ENCODE results near the gene FUBP1. TPM values are rescaled to one million over a fixed set of nuclear protein-coding genes. Genes with fewer than 3 reads are reported as not detected.
A peak's percentile ranks its signal among the peaks of the same experiment; 100 is the strongest.

FUBP1 gene
- total and polyA plus RNA-seq, 9 of the 15 experiments (the other 6 are each of a cell fraction or from before 2014, with no cell fraction given) = 104 to 294 (median 213) TPM

- TF ChIP-seq SRSF1 (IDR thresholded peaks at IDR 0.05; ENCODE audit: low read depth, low read length) (no peak), ZNF584 (CRISPR knock-in tag; IDR thresholded peaks at IDR 0.05; ENCODE audit: low read depth) (peak; percentile 28), SREBF2 (CRISPR knock-in tag; IDR thresholded peaks at IDR 0.05) (no peak), ZNF24 (IDR thresholded peaks at IDR 0.05) (no peak), E2F6 (IDR thresholded peaks at IDR 0.05; ENCODE audit: borderline replicate concordance in 1 of 2, extremely low read depth in 1 of 2, insufficient read depth in 1 of 2, insufficient read length in 1 of 2, low read depth in 1 of 2, low read length in 1 of 2, poor library complexity in 1 of 2, severe bottlenecking in 1 of 2) (no peak), ZNF766 (CRISPR knock-in tag; conservative IDR thresholded peaks at IDR 0.05) (peak; percentile 44; the same call in 1 of the 2 replicates), HMBOX1 (IDR thresholded peaks at IDR 0.05) (peak; percentile 99), XRCC3 (IDR thresholded peaks at IDR 0.05) (no peak), SETDB1 (IDR thresholded peaks at IDR 0.05; ENCODE audit: low read length) (no peak), ZBTB26 (CRISPR knock-in tag; IDR thresholded peaks at IDR 0.05) (peak; percentile 100), HSF4 (CRISPR knock-in tag; IDR thresholded peaks at IDR 0.05; ENCODE audit: borderline replicate concordance) (peak; percentile 57; the same call in 1 of the 2 replicates), ZNF324 (CRISPR knock-in tag; IDR thresholded peaks at IDR 0.05) (peak; percentile 93), FOXP4 (CRISPR knock-in tag; IDR thresholded peaks at IDR 0.05; ENCODE audit: borderline replicate concordance) (no peak), CBX2 (IDR thresholded peaks at IDR 0.05; ENCODE audit: insufficient read depth, low read length, poor library complexity, severe bottlenecking) (no peak), ZNF274 (IDR thresholded peaks at IDR 0.05; ENCODE audit: borderline replicate concordance, low read depth, low read length) (peak; percentile 53; the same call in 1 of the 2 replicates), ID3 (CRISPR knock-in tag; IDR thresholded peaks at IDR 0.05) (no peak), ID3 (tag; IDR thresholded peaks at IDR 0.05) (peak; percentile 46; the same call in 1 of the 2 replicates)
Observed at GRCh38 chr1:78003882-78004718, 25.2 kb upstream of the FUBP1 start (continued).
